Caco-2 (cell line): ENCODE measurements around the gene FAAP100. TPM values are rescaled to one million over a fixed set of nuclear protein-coding genes. Genes with fewer than 3 reads are reported as not detected.
A peak's percentile ranks its signal among the peaks of the same experiment; 100 is the strongest.

ENCODE experiments used
- BruUV-seq: library from RNA; stranded (reverse); fragments of 400-500 nt; replicated peaks from 2 replicates; lab custom pipeline; 2021; lab: Mats Ljungman, UMichigan
- CTCF ChIA-PET: fragments of 300-600 bp; sonication (Branson Sonifier 250); formaldehyde crosslinking; loops from one replicate; lab custom pipeline; 2022; ENCODE audit warnings: antibody characterized with exemption; lab: Charles Lee
- POLR2A ChIA-PET: fragments of 300-600 bp; sonication (Branson Sonifier 250); formaldehyde crosslinking; loops from one replicate; lab custom pipeline; 2022; ENCODE audit warnings: antibody characterized with exemption; lab: Charles Lee
- DNase-seq, 2 experiments: peaks; one replicate each; pipeline versions ENCODE4 v3.0.0 to v3.0.0-alpha.2; 2020 to 2022
- H3K27me3 ChIP-seq: replicated peaks from 2 replicates; pipeline ENCODE4 v1.6.0; 2011; ENCODE audit warnings: low read length; ENCODE audit not compliant: control insufficient read depth, insufficient read depth
- H3K36me3 ChIP-seq: 2 replicates; pipeline ENCODE4 v1.5.1; 2011; ENCODE audit warnings: low read length; ENCODE audit not compliant: control insufficient read depth, insufficient read depth
- H3K4me1 ChIP-seq: fragments of 250-450 bp; sonication (Bioruptor Pico); 2 replicates; pipeline ENCODE4 v1.5.1; 2020; ENCODE audit warnings: mild to moderate bottlenecking
- H3K4me3 ChIP-seq: 2 replicates; pipeline ENCODE4 v1.5.1; 2011; ENCODE audit warnings: low read depth, mild to moderate bottlenecking, control low read depth, low read length
- H3K9me3 ChIP-seq: fragments of 250-450 bp; sonication (Bioruptor Pico); 2 replicates; pipeline ENCODE4 v1.5.1; 2020; ENCODE audit warnings: mild to moderate bottlenecking, moderate library complexity
- H3K27ac Mint-ChIP-seq: one replicate; pipeline ENCODE4 v1.8.0; 2022; ENCODE audit warnings: mixed read lengths; ENCODE audit not compliant: unreplicated experiment
- H3K27me3 Mint-ChIP-seq: one replicate; pipeline ENCODE4 v1.8.0; 2022; ENCODE audit warnings: mixed read lengths; ENCODE audit not compliant: insufficient read depth, unreplicated experiment
- H3K36me3 Mint-ChIP-seq: one replicate; pipeline ENCODE4 v1.8.0; 2022; ENCODE audit warnings: mild to moderate bottlenecking, mixed read lengths; ENCODE audit not compliant: insufficient read depth, unreplicated experiment
- H3K4me1 Mint-ChIP-seq: one replicate; pipeline ENCODE4 v1.8.0; 2022; ENCODE audit warnings: low read depth, mixed read lengths; ENCODE audit not compliant: unreplicated experiment
- H3K4me3 Mint-ChIP-seq: one replicate; pipeline ENCODE4 v1.8.0; 2022; ENCODE audit warnings: mild to moderate bottlenecking, moderate library complexity, mixed read lengths; ENCODE audit not compliant: unreplicated experiment
- H3K9me3 Mint-ChIP-seq: one replicate; pipeline ENCODE4 v1.8.0; 2022; ENCODE audit warnings: mixed read lengths; ENCODE audit not compliant: unreplicated experiment
- intact Hi-C: fragments of 100-400 bp; cut with micrococcal nuclease; formaldehyde crosslinking; loops from one replicate; pipeline ENCODE4 v1.10.0; 2022; ENCODE audit not compliant: unreplicated experiment
- total RNA-seq: library from RNA; stranded (reverse); gene quantifications from 2 replicates; pipeline ENCODE4 v1.2.3, GENCODE V29; 2022
- TF ChIP-seq, protein P1 (sequence below), 2 experiments: fragments of 200-600 bp in 1 of 2; IDR thresholded peaks; 1 replicate in 1 of 2; 2 replicates in 1 of 2; pipeline versions ENCODE4 v1.5.1 to v1.8.0; 2011 to 2022; ENCODE audit warnings: antibody characterized with exemption in 1 of 2, control low read depth in 1 of 2, inconsistent platforms in 1 of 2, low read depth in 1 of 2, low read length in 1 of 2, mild to moderate bottlenecking in 1 of 2, moderate library complexity in 1 of 2; ENCODE audit not compliant: insufficient read depth in 1 of 2, severe bottlenecking in 1 of 2, unreplicated experiment in 1 of 2

FAAP100 gene
- total RNA-seq, 1 experiment from 2014 or later, result 38.5 TPM

DNA sequence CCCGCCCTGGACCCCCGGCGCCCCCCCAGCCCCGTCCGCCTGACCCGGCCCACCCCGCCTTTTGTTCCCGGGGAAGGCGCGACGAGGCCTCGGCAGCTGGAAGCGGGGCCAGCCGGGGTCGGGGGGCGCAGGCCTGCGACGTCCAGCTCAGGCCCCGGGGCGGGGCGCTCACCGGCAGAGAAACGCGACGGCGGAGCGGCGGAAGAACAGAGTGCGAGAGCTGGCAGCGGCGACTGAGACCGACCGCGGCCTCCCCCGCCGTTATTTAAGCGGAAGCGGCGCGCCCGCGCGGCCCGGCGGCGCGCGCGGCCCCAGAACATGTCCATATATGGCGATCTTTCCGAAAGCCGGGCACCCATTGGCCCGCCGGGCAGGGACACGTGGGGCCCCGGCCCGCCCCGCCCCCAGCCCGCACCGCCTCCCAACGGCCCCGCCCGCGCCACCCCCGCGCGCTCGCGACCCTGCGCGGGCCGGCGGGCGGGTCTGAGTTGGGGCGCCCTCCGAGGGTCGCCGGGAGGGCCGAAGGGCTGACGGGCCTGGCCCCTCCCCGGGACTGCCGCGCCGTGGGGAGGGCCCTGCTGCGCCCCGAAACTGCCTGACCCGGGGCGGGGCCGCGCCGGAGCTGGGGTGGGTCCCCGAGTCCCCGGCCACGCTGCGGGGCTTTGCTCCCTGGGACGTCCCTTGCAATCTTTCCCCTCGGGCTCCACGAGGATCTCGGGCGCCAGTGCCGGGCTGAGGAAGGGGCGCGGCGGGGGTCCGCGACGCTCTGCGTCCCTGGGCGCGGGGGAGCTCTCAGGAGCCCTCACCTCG, 39.4 kb downstream of the FAAP100 start, which contains the start of gene ACTG1:
ACTG1 (minus strand) TSS at position 238 of the 810 bp plus-strand sequence. CDS start 445 bp downstream, outside the sequence.
- intact Hi-C loops, result loop anchor here (10.0 kb wide), 1 partner anchor 118 kb away; the partner anchor contains the start of gene BAHCC1

DNA sequence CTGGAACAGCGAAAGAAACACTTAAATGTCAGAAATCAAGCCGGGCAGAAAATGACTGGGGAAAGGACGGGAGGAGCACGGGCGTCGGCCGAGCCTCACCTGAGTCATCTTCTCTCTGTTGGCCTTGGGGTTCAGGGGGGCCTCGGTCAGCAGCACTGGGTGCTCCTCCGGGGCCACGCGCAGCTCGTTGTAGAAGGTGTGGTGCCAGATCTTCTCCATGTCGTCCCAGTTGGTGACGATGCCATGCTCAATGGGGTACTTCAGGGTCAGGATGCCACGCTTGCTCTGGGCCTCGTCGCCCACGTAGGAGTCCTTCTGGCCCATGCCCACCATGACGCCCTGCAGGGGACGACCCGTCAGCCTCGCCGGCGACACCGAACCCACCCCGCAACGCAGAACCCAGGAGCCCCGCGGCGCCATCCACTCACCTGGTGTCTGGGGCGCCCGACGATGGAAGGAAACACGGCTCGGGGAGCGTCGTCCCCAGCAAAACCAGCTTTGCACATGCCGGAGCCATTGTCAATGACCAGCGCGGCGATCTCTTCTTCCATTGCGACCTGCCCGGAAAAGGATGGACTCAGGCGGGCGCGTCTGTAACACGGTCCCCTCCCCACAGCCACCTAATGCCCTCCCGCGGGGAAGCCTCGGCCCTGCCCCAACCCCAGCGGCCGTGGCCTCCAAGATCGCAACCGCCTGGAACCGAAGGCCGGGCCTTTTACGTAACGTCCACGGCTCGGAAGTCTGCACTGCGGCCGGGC, 40.2 kb downstream of the FAAP100 start:
- peaks cover 82% of the 10 kb centered on the region for H3K36me3 Mint-ChIP-seq
- peak in 1 of 2 experiments; percentile 45 for DNase-seq
- CTCF ChIA-PET, result no interaction called here

More for the DNA sequence above, 39.4 kb downstream of the FAAP100 start, which contains the start of gene ACTG1:
- Mint-ChIP-seq H3K27ac (peak within 1 kb of the TSS; percentile 96), H3K4me3 (peak within 1 kb of the TSS; percentile 92), H3K36me3 (peaks cover 76% of the 10 kb centered on the region), H3K27me3 (no peaks in the 10 kb centered on the region), H3K9me3 (no peaks in the 10 kb centered on the region), H3K4me1 (peaks cover 32% of the 10 kb centered on the region)
- no TSS peak for BruUV-seq
- no peaks in the 10 kb centered on the region for H3K27me3 ChIP-seq
- DNase-seq, result peak; percentile 93 to 96
- TF ChIP-seq, protein P1, sequence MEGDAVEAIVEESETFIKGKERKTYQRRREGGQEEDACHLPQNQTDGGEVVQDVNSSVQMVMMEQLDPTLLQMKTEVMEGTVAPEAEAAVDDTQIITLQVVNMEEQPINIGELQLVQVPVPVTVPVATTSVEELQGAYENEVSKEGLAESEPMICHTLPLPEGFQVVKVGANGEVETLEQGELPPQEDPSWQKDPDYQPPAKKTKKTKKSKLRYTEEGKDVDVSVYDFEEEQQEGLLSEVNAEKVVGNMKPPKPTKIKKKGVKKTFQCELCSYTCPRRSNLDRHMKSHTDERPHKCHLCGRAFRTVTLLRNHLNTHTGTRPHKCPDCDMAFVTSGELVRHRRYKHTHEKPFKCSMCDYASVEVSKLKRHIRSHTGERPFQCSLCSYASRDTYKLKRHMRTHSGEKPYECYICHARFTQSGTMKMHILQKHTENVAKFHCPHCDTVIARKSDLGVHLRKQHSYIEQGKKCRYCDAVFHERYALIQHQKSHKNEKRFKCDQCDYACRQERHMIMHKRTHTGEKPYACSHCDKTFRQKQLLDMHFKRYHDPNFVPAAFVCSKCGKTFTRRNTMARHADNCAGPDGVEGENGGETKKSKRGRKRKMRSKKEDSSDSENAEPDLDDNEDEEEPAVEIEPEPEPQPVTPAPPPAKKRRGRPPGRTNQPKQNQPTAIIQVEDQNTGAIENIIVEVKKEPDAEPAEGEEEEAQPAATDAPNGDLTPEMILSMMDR (IDR thresholded peaks at IDR 0.05; ENCODE audit: insufficient read depth in 1 of 2, low read depth in 1 of 2, low read length in 1 of 2, severe bottlenecking in 1 of 2, unreplicated experiment in 1 of 2), result no peak
- H3K4me3 ChIP-seq, result peak within 1 kb of the TSS; percentile 72
- POLR2A ChIA-PET, result interaction anchor here (0.5 to 2.3 kb wide), 12 partner anchors 11 to 422 kb away, joined by 3 to 10 read pairs (median 4); partner anchors contain the start of genes NDUFAF8, SLC38A10 and TEPSIN
- H3K36me3 ChIP-seq, result peaks cover 18% of the 10 kb centered on the region
- H3K4me1 ChIP-seq, result peaks cover 34% of the 10 kb centered on the region
- H3K9me3 ChIP-seq, result no peaks in the 10 kb centered on the region
- CTCF ChIA-PET, result interaction anchor here (1.3 kb wide), 1 partner anchor 28 kb away, joined by 3 read pairs; no protein-coding TSS in a partner anchor

More for the DNA sequence above, 40.2 kb downstream of the FAAP100 start:
- Mint-ChIP-seq H3K4me3 (peak overlapping the region; percentile 92), H3K4me1 (peaks cover 32% of the 10 kb centered on the region), H3K27ac (peak overlapping the region; percentile 77), H3K9me3 (no peaks in the 10 kb centered on the region), H3K27me3 (no peaks in the 10 kb centered on the region)
- TF ChIP-seq, protein P1 (IDR thresholded peaks at IDR 0.05; ENCODE audit: insufficient read depth in 1 of 2, low read depth in 1 of 2, low read length in 1 of 2, severe bottlenecking in 1 of 2, unreplicated experiment in 1 of 2), result no peak
- H3K9me3 ChIP-seq, result no peaks in the 10 kb centered on the region
- H3K27me3 ChIP-seq, result no peaks in the 10 kb centered on the region
- peaks cover 18% of the 10 kb centered on the region for H3K36me3 ChIP-seq
- H3K4me1 ChIP-seq, result peaks cover 34% of the 10 kb centered on the region
- intact Hi-C loops, result loop anchor here (10.0 kb wide), 1 partner anchor 117 kb away; the partner anchor contains the start of gene BAHCC1
- POLR2A ChIA-PET, result interaction anchor here (0.7 to 2.3 kb wide), 6 partner anchors 12 to 289 kb away, joined by 3 to 10 read pairs (median 7); partner anchors contain the start of genes NDUFAF8 and TEPSIN
- BruUV-seq, result TSS peak; percentile 61
- peak overlapping the region; percentile 72 for H3K4me3 ChIP-seq
